ENCODE measurements around the gene ID4.

The ID4 gene

GRCh38 chr6:19879663-19880062 lies 42.5 kb downstream of the ID4 start:
- Histone ChIP-seq H3K27ac (ENCODE audit: low read length) (no peak overlapping the region), H3K27me3 (ENCODE audit: control insufficient read depth in 1 of 2, insufficient read depth in 2 of 2, low read length in 2 of 2) (no peaks in the 10 kb centered on the region)

GRCh38 chr6:19880066-19880465 lies 42.9 kb downstream of the ID4 start:
- Histone ChIP-seq H3K9me3 (ENCODE audit: control insufficient read depth in 2 of 2, low read length in 2 of 2) (no peaks in the 10 kb centered on the region), H3K4me1 (ENCODE audit: control insufficient read depth, insufficient read depth, low read length) (peaks cover 3% of the 10 kb centered on the region), H3K27me3 (ENCODE audit: control insufficient read depth in 1 of 2, insufficient read depth in 2 of 2, low read length in 2 of 2) (no peaks in the 10 kb centered on the region), H3K9ac (ENCODE audit: low read length in 2 of 2) (no peak overlapping the region), H3K4me3 (ENCODE audit: low read length in 2 of 2) (no peak overlapping the region), H3K27ac (ENCODE audit: low read length) (no peak overlapping the region), H3K36me3 (ENCODE audit: control insufficient read depth in 2 of 2, insufficient read depth in 2 of 2, low read length in 2 of 2) (no peaks in the 10 kb centered on the region)

More at GRCh38 chr6:19879663-19880062, 42.5 kb downstream of the ID4 start:
- H3K9me3 ChIP-seq (ENCODE audit: control insufficient read depth in 2 of 2, low read length in 2 of 2): no peaks in the 10 kb centered on the region
- peaks cover 3% of the 10 kb centered on the region for H3K4me1 ChIP-seq (ENCODE audit: control insufficient read depth, insufficient read depth, low read length)
- no peaks in the 10 kb centered on the region for H3K36me3 ChIP-seq (ENCODE audit: control insufficient read depth in 2 of 2, insufficient read depth in 2 of 2, low read length in 2 of 2)
- no peak overlapping the region for H3K9ac ChIP-seq (ENCODE audit: low read length in 2 of 2)
- H3K4me3 ChIP-seq (ENCODE audit: low read length in 2 of 2): no peak overlapping the region

- no peaks in the 10 kb centered on the region for H3K4me1 ChIP-seq (ENCODE audit: control insufficient read depth, insufficient read depth, low read length)
- H3K36me3 ChIP-seq (ENCODE audit: control insufficient read depth in 2 of 2, insufficient read depth in 2 of 2, low read length in 2 of 2): no peaks in the 10 kb centered on the region
- H3K4me3 ChIP-seq (ENCODE audit: low read length in 2 of 2): no peak overlapping the region
- H3K9me3 ChIP-seq (ENCODE audit: control insufficient read depth in 2 of 2, low read length in 2 of 2): peaks cover 0 to 10% of the 10 kb centered on the region in 2 donors
- H3K9ac ChIP-seq (ENCODE audit: low read length in 2 of 2): no peak overlapping the region
- H3K27ac ChIP-seq (ENCODE audit: low read length): no peak overlapping the region
- no peaks in the 10 kb centered on the region for H3K27me3 ChIP-seq (ENCODE audit: control insufficient read depth in 1 of 2, insufficient read depth in 2 of 2, low read length in 2 of 2)
Measured at GRCh38 chr6:19891451-19891850, 54.3 kb downstream of the ID4 start.
